Measurements from ENCODE around the gene ZDHHC13. TPM values are rescaled to one million over a fixed set of nuclear protein-coding genes. Genes with fewer than 3 reads are reported as not detected.

Gene ZDHHC13
- total and polyA plus RNA-seq, 2 of the 8 experiments (the other 6 are each of a cell fraction or from before 2014, with no cell fraction given) = 22.4 to 24.1 TPM

GRCh38 chr11:19164230-19164855, 47.4 kb downstream of the ZDHHC13 start (continued):
- TF ChIP-seq, protein P1, sequence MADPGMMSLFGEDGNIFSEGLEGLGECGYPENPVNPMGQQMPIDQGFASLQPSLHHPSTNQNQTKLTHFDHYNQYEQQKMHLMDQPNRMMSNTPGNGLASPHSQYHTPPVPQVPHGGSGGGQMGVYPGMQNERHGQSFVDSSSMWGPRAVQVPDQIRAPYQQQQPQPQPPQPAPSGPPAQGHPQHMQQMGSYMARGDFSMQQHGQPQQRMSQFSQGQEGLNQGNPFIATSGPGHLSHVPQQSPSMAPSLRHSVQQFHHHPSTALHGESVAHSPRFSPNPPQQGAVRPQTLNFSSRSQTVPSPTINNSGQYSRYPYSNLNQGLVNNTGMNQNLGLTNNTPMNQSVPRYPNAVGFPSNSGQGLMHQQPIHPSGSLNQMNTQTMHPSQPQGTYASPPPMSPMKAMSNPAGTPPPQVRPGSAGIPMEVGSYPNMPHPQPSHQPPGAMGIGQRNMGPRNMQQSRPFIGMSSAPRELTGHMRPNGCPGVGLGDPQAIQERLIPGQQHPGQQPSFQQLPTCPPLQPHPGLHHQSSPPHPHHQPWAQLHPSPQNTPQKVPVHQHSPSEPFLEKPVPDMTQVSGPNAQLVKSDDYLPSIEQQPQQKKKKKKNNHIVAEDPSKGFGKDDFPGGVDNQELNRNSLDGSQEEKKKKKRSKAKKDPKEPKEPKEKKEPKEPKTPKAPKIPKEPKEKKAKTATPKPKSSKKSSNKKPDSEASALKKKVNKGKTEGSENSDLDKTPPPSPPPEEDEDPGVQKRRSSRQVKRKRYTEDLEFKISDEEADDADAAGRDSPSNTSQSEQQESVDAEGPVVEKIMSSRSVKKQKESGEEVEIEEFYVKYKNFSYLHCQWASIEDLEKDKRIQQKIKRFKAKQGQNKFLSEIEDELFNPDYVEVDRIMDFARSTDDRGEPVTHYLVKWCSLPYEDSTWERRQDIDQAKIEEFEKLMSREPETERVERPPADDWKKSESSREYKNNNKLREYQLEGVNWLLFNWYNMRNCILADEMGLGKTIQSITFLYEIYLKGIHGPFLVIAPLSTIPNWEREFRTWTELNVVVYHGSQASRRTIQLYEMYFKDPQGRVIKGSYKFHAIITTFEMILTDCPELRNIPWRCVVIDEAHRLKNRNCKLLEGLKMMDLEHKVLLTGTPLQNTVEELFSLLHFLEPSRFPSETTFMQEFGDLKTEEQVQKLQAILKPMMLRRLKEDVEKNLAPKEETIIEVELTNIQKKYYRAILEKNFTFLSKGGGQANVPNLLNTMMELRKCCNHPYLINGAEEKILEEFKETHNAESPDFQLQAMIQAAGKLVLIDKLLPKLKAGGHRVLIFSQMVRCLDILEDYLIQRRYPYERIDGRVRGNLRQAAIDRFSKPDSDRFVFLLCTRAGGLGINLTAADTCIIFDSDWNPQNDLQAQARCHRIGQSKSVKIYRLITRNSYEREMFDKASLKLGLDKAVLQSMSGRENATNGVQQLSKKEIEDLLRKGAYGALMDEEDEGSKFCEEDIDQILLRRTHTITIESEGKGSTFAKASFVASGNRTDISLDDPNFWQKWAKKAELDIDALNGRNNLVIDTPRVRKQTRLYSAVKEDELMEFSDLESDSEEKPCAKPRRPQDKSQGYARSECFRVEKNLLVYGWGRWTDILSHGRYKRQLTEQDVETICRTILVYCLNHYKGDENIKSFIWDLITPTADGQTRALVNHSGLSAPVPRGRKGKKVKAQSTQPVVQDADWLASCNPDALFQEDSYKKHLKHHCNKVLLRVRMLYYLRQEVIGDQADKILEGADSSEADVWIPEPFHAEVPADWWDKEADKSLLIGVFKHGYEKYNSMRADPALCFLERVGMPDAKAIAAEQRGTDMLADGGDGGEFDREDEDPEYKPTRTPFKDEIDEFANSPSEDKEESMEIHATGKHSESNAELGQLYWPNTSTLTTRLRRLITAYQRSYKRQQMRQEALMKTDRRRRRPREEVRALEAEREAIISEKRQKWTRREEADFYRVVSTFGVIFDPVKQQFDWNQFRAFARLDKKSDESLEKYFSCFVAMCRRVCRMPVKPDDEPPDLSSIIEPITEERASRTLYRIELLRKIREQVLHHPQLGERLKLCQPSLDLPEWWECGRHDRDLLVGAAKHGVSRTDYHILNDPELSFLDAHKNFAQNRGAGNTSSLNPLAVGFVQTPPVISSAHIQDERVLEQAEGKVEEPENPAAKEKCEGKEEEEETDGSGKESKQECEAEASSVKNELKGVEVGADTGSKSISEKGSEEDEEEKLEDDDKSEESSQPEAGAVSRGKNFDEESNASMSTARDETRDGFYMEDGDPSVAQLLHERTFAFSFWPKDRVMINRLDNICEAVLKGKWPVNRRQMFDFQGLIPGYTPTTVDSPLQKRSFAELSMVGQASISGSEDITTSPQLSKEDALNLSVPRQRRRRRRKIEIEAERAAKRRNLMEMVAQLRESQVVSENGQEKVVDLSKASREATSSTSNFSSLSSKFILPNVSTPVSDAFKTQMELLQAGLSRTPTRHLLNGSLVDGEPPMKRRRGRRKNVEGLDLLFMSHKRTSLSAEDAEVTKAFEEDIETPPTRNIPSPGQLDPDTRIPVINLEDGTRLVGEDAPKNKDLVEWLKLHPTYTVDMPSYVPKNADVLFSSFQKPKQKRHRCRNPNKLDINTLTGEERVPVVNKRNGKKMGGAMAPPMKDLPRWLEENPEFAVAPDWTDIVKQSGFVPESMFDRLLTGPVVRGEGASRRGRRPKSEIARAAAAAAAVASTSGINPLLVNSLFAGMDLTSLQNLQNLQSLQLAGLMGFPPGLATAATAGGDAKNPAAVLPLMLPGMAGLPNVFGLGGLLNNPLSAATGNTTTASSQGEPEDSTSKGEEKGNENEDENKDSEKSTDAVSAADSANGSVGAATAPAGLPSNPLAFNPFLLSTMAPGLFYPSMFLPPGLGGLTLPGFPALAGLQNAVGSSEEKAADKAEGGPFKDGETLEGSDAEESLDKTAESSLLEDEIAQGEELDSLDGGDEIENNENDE (IDR thresholded peaks at IDR 0.05; ENCODE audit: insufficient replicate concordance, low read length) = no peak
- TF ChIP-seq EZH2 (IDR thresholded peaks at IDR 0.05; ENCODE audit: low read depth, low read length, severe bottlenecking) (no peak), CBX8 (IDR thresholded peaks at IDR 0.05; ENCODE audit: borderline replicate concordance, low read depth, low read length) (no peak), NRF1 (IDR thresholded peaks at IDR 0.05; ENCODE audit: low read depth, low read length) (no peak), RBBP5 (IDR thresholded peaks at IDR 0.05; ENCODE audit: borderline replicate concordance, low read depth, low read length) (no peak), ATF3 (IDR thresholded peaks at IDR 0.05; ENCODE audit: insufficient read depth, low read depth, low read length) (no peak), NANOG (IDR thresholded peaks at IDR 0.05; ENCODE audit: insufficient read depth, low read depth, low read length, poor library complexity, severe bottlenecking) (no peak), KDM1A (IDR thresholded peaks at IDR 0.05; ENCODE audit: borderline replicate concordance, low read length) (no peak), MAFK (IDR thresholded peaks at IDR 0.05; ENCODE audit: low read depth, low read length) (no peak)
